Pancreas (tissue), 10 donors: ENCODE results near the gene TEK. TPM values are rescaled to one million over a fixed set of nuclear protein-coding genes. Genes with fewer than 3 reads are reported as not detected.

Source experiments
- ATAC-seq, 4 donors: fragments of 200-7000 bp; cut with Tn5 transposase; one replicate each; pipeline versions ENCODE4 v1.8.0 to v1.9.1; 2020; ENCODE audit warnings: mild to moderate bottlenecking in 4 of 4, moderate library complexity in 4 of 4
- DNase-seq, 6 donors: peaks; one replicate each; pipeline ENCODE4 v3.0.0-alpha.2; 2020
- FAIRE-seq: peaks from 2 replicates; lab custom pipeline; 2012; peaks lifted over from hg19 to GRCh38; lab: Jason Lieb, UNC
- H3K27ac ChIP-seq, 4 donors: fragments of 200-600 bp; sonication (generic); 1 replicate in 3 of 4; 2 replicates in 1 of 4; pipeline versions ENCODE4 v1.5.0 to v1.8.0; 2020
- H3K27me3 ChIP-seq, 4 donors: fragments of 200-600 bp; one replicate each; pipeline ENCODE4 v1.8.0; 2021
- H3K36me3 ChIP-seq, 3 donors: fragments of 200-600 bp; sonication (generic) in 1 of 3; one replicate each; pipeline versions ENCODE4 v1.5.0 to v1.8.0; 2020 to 2021
- H3K4me1 ChIP-seq, 3 donors: fragments of 200-600 bp; one replicate each; pipeline ENCODE4 v1.8.0; 2021
- H3K4me3 ChIP-seq, 4 donors: fragments of 200-600 bp; sonication (generic) in 2 of 4; one replicate each; pipeline versions ENCODE4 v1.5.0 to v1.8.0; 2020 to 2021
- H3K9me3 ChIP-seq, 4 donors: fragments of 200-600 bp; one replicate each; pipeline ENCODE4 v1.8.0; 2021
- WGBS, 2 donors: extraction: QIAGEN DNeasy Blood & Tissue Kit; methylation state at CpG; one replicate each; pipeline ENCODE4 v1.1.7; 2013; 5-methylcytosine and 5-hydroxymethylcytosine counted together
- intact Hi-C, 3 donors: fragments of 100-400 bp; cut with DNase I; formaldehyde crosslinking; loops; one replicate each; pipeline versions ENCODE4 v1.11.1 to v1.14.2; 2022
- polyA plus RNA-seq, 2 donors: library from polyadenylated mRNA; stranded (reverse); fragments of 200-250 nt; gene quantifications; one replicate each; pipeline ENCODE4 v1.2.3, GENCODE V29; 2013
- total RNA-seq, 6 donors: library from RNA; stranded (reverse); fragmentation: NEBNext Ultra II Directional in 4 of 6; extraction: Animal tissue kit (Norgen Biotek cat#: 25700) in 4 of 6; gene quantifications; one replicate each; pipeline versions ENCODE4 v1.2.1 to v1.2.4, GENCODE V29; 2021 to 2023
- TF ChIP-seq, protein P1 (sequence below), 4 donors: fragments of 200-600 bp; sonication (generic) in 3 of 4; IDR thresholded peaks; one replicate each; pipeline versions ENCODE4 v1.5.0 to v1.8.0; 2021; ENCODE audit warnings: antibody characterized with exemption in 4 of 4
- donor health status: healthy with polysubstance abuse.
- donor health status: DM: no; HTN: no; CAD: no; lungs with moderate emphysema.
- donor health status: DM: no; HTN: no; CAD: no.
- donor health status: control.
- donor health status: control.
- donor health status: Bipolar disorder and iron deficiency.
- donor health status: DM: yes; HTN: yes; CAD: no.
- donor health status: DM: no; HTN: no; CAD: no.
- donor health status: DM: no; HTN: no; CAD: no.
- donor health status: DM: yes; HTN: yes; CAD: no.

Gene TEK
- total and polyA plus RNA-seq, 8 donors, result 0.91 to 3.8 (median 1.9) TPM

DNA sequence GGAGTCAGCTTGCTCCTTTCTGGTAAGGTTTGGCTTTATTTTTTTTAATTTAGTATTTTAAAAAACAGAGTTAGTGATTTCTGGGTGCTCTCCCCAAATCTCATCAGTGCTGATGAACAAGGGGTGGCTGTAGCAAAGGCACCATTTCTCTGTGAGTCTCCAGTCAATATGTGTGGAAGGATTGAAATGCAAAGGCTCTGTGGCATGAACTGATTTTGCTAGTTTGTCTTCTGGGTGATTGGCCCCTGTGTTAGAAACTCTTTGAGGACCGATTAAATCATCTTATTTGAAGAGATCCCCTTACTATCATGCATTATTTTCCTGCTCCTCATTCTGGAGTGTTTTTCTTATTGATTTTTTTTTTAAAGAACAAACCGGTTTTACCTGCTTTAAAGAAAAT lies 596 bp downstream of the TEK start:
- Histone ChIP-seq H3K27ac (no peak overlapping the region), H3K36me3 (no peaks in the 10 kb centered on the region), H3K27me3 (no peaks in the 10 kb centered on the region), H3K4me1 (no peaks in the 10 kb centered on the region), H3K4me3 (no peak overlapping the region), H3K9me3 (no peaks in the 10 kb centered on the region)
- 14 to 15% methylated on average over 2 of the region's 2 CpGs for WGBS, 2 donors
- FAIRE-seq (no peak), DNase-seq (no peak), ATAC-seq (no peak)
- intact Hi-C loops, result no loop called here
- TF ChIP-seq, protein P1, sequence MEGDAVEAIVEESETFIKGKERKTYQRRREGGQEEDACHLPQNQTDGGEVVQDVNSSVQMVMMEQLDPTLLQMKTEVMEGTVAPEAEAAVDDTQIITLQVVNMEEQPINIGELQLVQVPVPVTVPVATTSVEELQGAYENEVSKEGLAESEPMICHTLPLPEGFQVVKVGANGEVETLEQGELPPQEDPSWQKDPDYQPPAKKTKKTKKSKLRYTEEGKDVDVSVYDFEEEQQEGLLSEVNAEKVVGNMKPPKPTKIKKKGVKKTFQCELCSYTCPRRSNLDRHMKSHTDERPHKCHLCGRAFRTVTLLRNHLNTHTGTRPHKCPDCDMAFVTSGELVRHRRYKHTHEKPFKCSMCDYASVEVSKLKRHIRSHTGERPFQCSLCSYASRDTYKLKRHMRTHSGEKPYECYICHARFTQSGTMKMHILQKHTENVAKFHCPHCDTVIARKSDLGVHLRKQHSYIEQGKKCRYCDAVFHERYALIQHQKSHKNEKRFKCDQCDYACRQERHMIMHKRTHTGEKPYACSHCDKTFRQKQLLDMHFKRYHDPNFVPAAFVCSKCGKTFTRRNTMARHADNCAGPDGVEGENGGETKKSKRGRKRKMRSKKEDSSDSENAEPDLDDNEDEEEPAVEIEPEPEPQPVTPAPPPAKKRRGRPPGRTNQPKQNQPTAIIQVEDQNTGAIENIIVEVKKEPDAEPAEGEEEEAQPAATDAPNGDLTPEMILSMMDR (IDR thresholded peaks at IDR 0.05), result no peak

DNA sequence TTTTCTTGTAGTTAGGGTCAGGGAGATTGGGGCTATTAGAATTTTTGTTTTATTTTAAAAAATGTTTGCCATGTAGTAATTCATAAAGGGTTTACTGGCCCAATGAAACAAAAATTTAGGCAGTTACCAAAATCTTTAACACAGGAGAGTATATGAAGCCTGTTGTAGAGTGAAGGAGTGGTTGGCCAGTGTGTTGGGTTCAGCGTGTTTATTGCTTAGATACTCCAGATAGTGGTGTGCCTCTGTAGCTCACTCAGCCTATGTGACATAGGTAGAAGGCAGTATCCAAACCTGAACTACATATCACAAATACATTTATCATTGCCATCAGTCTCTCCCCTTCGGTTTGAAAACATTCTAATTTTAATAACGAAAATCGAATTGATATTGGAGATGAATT lies 1.2 kb downstream of the TEK start:
- no peaks in the 10 kb centered on the region for H3K4me1 ChIP-seq
- no peak for ATAC-seq
- no peak for FAIRE-seq
- intact Hi-C loops, result no loop called here
- no peaks in the 10 kb centered on the region for H3K9me3 ChIP-seq
- no peaks in the 10 kb centered on the region for H3K36me3 ChIP-seq
- H3K27me3 ChIP-seq, result no peaks in the 10 kb centered on the region
- H3K4me3 ChIP-seq, result no peak overlapping the region
- DNase-seq, result no peak
- TF ChIP-seq, protein P1 (IDR thresholded peaks at IDR 0.05), result no peak
- WGBS, 2 donors, result 31 to 52% methylated on average over 4 of the region's 4 CpGs
- no peak overlapping the region for H3K27ac ChIP-seq

DNA sequence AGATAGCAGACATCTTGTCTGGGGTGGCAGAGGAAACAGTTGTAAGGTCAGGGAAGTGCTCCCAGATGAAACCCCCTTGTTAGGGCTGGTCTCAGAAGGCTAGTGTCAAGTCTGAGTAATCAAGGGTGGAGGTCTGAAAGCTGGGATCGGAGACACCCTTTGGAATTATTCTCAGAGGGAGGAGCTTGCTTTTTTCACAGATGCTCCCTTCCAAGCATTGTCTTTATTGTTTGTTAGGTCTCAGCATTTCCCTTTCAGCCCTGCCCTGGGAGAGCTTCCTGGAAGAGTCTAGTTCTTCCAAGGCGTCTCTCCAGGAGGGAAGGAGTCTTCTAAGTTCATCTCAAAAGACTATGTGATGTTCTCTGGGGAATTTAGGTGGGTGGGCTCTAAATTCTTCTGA lies 3.2 kb downstream of the TEK start:
- no peak for ATAC-seq
- Histone ChIP-seq H3K4me1 (no peaks in the 10 kb centered on the region), H3K27me3 (no peaks in the 10 kb centered on the region), H3K36me3 (no peaks in the 10 kb centered on the region), H3K27ac (no peak overlapping the region), H3K4me3 (no peak overlapping the region), H3K9me3 (no peaks in the 10 kb centered on the region)
- intact Hi-C loops, result no loop called here
- no peak for FAIRE-seq
- DNase-seq, result no peak
- 47 to 73% methylated on average over 2 of the region's 2 CpGs for WGBS, 2 donors
- TF ChIP-seq, protein P1 (IDR thresholded peaks at IDR 0.05), result no peak

DNA sequence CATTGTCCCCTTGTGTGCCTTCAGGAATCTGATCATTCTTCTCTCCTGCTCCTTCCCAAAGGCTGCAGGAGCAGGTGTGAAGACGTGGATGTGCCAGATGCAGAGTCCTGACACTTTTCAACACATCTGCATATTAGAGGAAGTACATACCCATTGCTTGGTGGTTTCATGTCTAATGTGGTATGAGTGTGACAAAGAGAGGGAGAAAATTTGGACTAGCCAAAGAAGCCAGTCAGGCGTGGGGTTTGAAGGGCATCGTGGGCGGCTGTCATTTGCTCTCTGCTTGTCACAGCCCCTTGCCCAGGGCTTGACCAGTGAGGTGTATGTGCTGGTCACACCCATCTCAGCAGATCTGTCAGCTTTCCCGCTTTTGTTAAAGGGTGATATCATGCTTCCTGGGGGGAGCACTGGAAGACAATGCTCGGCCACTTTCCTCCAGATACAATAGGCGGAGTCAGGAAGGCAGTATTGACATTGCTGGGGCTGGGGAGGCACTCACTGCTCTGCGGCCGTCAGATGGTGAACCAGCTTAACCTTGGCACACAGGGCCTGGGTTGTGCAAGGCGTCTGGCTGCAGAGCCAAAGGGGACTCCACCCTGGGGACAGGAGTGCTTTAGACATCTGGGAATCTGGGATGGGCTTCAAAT lies 8.6 kb downstream of the TEK start:
- intact Hi-C loops, result no loop called here
- TF ChIP-seq, protein P1 (IDR thresholded peaks at IDR 0.05), result no peak
- Histone ChIP-seq H3K27me3 (no peaks in the 10 kb centered on the region), H3K4me3 (no peak overlapping the region), H3K9me3 (no peaks in the 10 kb centered on the region), H3K4me1 (no peaks in the 10 kb centered on the region), H3K27ac (no peak overlapping the region), H3K36me3 (no peaks in the 10 kb centered on the region)
- ATAC-seq (peak in 3 of 4 donors; percentile 23 to 70 (median 70)), DNase-seq (peak in 1 of 6 donors; percentile 23), FAIRE-seq (no peak)
- 26 to 27% methylated on average over 10 of the region's 10 CpGs for WGBS, 2 donors

DNA sequence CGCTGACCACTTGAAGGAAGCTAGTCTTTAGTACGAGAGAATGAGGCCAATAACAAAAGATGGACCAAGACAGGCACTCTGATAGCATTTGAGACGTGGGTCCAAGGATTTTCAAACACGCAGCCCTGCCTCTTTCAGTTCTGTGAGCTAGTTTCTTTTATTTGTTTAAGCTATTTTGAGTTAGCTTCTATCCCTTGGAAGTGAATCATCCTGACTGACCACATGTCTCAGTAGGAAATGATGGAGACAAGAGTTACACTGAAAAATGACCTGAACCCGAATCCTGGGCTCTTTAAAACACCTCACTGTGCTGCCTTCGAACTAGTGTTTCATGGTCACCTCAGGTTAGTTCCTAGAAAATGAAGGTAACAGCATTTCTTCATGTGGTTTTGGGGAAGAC lies 9.9 kb downstream of the TEK start:
- intact Hi-C loops, result no loop called here
- Histone ChIP-seq H3K27ac (no peak overlapping the region), H3K27me3 (no peaks in the 10 kb centered on the region), H3K36me3 (no peaks in the 10 kb centered on the region), H3K9me3 (no peaks in the 10 kb centered on the region), H3K4me3 (no peak overlapping the region), H3K4me1 (no peaks in the 10 kb centered on the region)
- ATAC-seq (no peak), FAIRE-seq (no peak), DNase-seq (no peak)
- TF ChIP-seq, protein P1 (IDR thresholded peaks at IDR 0.05), result no peak
- WGBS, 2 donors, result 63 to 69% methylated on average over 6 of the region's 6 CpGs
